GM12878 (cell line): ENCODE results near the gene RPS23. TPM values are rescaled to one million over a fixed set of nuclear protein-coding genes. Genes with fewer than 3 reads are reported as not detected.

Source experiments
- ATAC-seq: fragments of 200-7000 bp; cut with Tn5 transposase; 3 replicates; pipeline ENCODE4 v1.9.1; 2020; ENCODE audit warnings: mild to moderate bottlenecking, moderate library complexity
- BruUV-seq: library from RNA; stranded (reverse); fragments of 400-500 nt; replicated peaks from 2 replicates; lab custom pipeline; 2021; lab: Mats Ljungman, UMichigan
- CTCF ChIA-PET: fragments of 300-600 bp; sonication (Branson Sonifier 250); formaldehyde crosslinking; extraction: SDS; loops from one replicate; lab custom pipeline; 2021; ENCODE audit warnings: inconsistent platforms; lab: Yijun Ruan, JAX
- POLR2A ChIA-PET: fragments of 350-600 bp; formaldehyde crosslinking; extraction: SDS; loops from one replicate; lab custom pipeline; 2021; ENCODE audit warnings: inconsistent platforms; lab: Charles Lee
- RAD21 ChIA-PET: fragments of 300-600 bp; sonication (Branson Sonifier 250); formaldehyde crosslinking; loops from one replicate; lab custom pipeline; 2023; ENCODE audit warnings: antibody characterized with exemption; ENCODE audit not compliant: unreplicated experiment; lab: Charles Lee
- SMC1A ChIA-PET: fragments of 300-600 bp; sonication (Branson Sonifier 250); formaldehyde crosslinking; loops from one replicate; lab custom pipeline; 2023; ENCODE audit not compliant: unreplicated experiment, uncharacterized antibody; lab: Charles Lee
- DNase-seq: peaks from one replicate; pipeline ENCODE4 v3.0.0-alpha.2; 2011; ENCODE audit warnings: low read depth, low spot score
- FAIRE-seq: peaks from 3 replicates; lab custom pipeline; 2011; peaks lifted over from hg19 to GRCh38; lab: Jason Lieb, UNC
- H2AFZ ChIP-seq: 2 replicates; pipeline ENCODE4 v1.6.0; 2011; ENCODE audit warnings: low read depth, low read length, control low read depth; ENCODE audit not compliant: control insufficient read depth
- H3K27ac ChIP-seq: 2 replicates; pipeline ENCODE4 v1.5.1; 2011; ENCODE audit warnings: control low read depth; ENCODE audit not compliant: control insufficient read depth, insufficient read depth
- H3K27me3 ChIP-seq, 2 experiments: replicated peaks in 1 of 2; 2 replicates each; pipeline versions ENCODE4 v1.6.0 to v1.6.1; 2011; ENCODE audit warnings: low read length in 1 of 2; ENCODE audit not compliant: control insufficient read depth in 2 of 2, insufficient read depth in 2 of 2
- H3K36me3 ChIP-seq, 2 experiments: 2 replicates each; pipeline ENCODE4 v1.5.1; 2011; ENCODE audit warnings: low read length in 1 of 2; ENCODE audit not compliant: control insufficient read depth in 2 of 2, insufficient read depth in 2 of 2
- H3K4me1 ChIP-seq: 2 replicates; pipeline ENCODE4 v1.6.1; 2011; ENCODE audit warnings: mild to moderate bottlenecking, low read length, moderate library complexity, mixed read lengths; ENCODE audit not compliant: control insufficient read depth, insufficient read depth
- H3K4me2 ChIP-seq: 2 replicates; pipeline ENCODE4 v1.6.0; 2011; ENCODE audit warnings: control low read depth; ENCODE audit not compliant: control insufficient read depth, insufficient read depth
- H3K4me3 ChIP-seq: fragments of 200-600 bp; sonication (generic); 2 replicates; pipeline ENCODE4 v1.5.1; 2016
- H3K79me2 ChIP-seq: 2 replicates; pipeline ENCODE4 v1.6.0; 2011; ENCODE audit warnings: low read length; ENCODE audit not compliant: control insufficient read depth, insufficient read depth
- H3K9ac ChIP-seq: 2 replicates; pipeline ENCODE4 v1.8.0; 2011; ENCODE audit warnings: low read length, control low read depth, mixed read lengths; ENCODE audit not compliant: control insufficient read depth, insufficient read depth
- H3K9me3 ChIP-seq: replicated peaks from 3 replicates; pipeline ENCODE4 v1.5.1; 2011; ENCODE audit warnings: mild to moderate bottlenecking, low read length; ENCODE audit not compliant: control insufficient read depth, insufficient read depth
- H4K20me1 ChIP-seq: 2 replicates; pipeline ENCODE4 v1.6.0; 2011; ENCODE audit not compliant: control insufficient read depth, insufficient read depth
- ATF7 ChIP-seq: fragments of 450-650 bp; IDR thresholded peaks from 2 replicates; pipeline ENCODE4 v1.6.1; 2016; ENCODE audit warnings: low read depth, mild to moderate bottlenecking
- GABPA ChIP-seq: IDR thresholded peaks from 2 replicates; pipeline ENCODE4 v1.6.1; 2014; ENCODE audit warnings: antibody characterized with exemption, low read depth, mild to moderate bottlenecking, inconsistent platforms
- HDAC2 ChIP-seq: fragments of 200-600 bp; sonication (generic); IDR thresholded peaks from 2 replicates; pipeline ENCODE4 v1.6.1; 2017
- JUND ChIP-seq: IDR thresholded peaks from 2 replicates; pipeline ENCODE4 v1.6.1; 2012; ENCODE audit warnings: low read depth, mild to moderate bottlenecking, low read length, improper control_type of control experiment, moderate library complexity
- KLF5 ChIP-seq: fragments of 450-650 bp; IDR thresholded peaks from 2 replicates; pipeline ENCODE4 v1.6.1; 2014; ENCODE audit warnings: mild to moderate bottlenecking; ENCODE audit not compliant: partially characterized antibody
- LARP7 ChIP-seq: fragments of 450-650 bp; IDR thresholded peaks from 2 replicates; pipeline ENCODE4 v1.6.1; 2017; ENCODE audit warnings: mild to moderate bottlenecking
- MLLT1 ChIP-seq: fragments of 450-650 bp; IDR thresholded peaks from 2 replicates; pipeline ENCODE4 v1.6.1; 2016; ENCODE audit warnings: mild to moderate bottlenecking
- POLR2AphosphoS2 ChIP-seq: IDR thresholded peaks from 2 replicates; pipeline ENCODE4 v1.6.1; 2011; ENCODE audit warnings: low read depth, mild to moderate bottlenecking, low read length, improper control_type of control experiment, moderate library complexity
- RAD21 ChIP-seq: IDR thresholded peaks from 2 replicates; pipeline ENCODE4 v1.6.1; 2011; ENCODE audit warnings: mild to moderate bottlenecking, low read depth, low read length, moderate library complexity; ENCODE audit not compliant: insufficient read depth
- RCOR1 ChIP-seq: conservative IDR thresholded peaks from 2 replicates; pipeline ENCODE4 v1.6.1; 2012; ENCODE audit warnings: low read depth, low read length, improper control_type of control experiment
- SMC3 ChIP-seq: IDR thresholded peaks from 2 replicates; pipeline ENCODE4 v1.6.1; 2011; ENCODE audit warnings: low read length, improper control_type of control experiment, borderline replicate concordance
- ZNF217 ChIP-seq: fragments of 450-650 bp; IDR thresholded peaks from 2 replicates; pipeline ENCODE4 v1.6.1; 2017; ENCODE audit warnings: antibody characterized with exemption, mild to moderate bottlenecking
- ZNF274 ChIP-seq: IDR thresholded peaks from one replicate; pipeline ENCODE4 v1.8.0; 2011; ENCODE audit not compliant: insufficient read length, insufficient read depth
- ZNF592 ChIP-seq: fragments of 450-650 bp; IDR thresholded peaks from 2 replicates; pipeline ENCODE4 v1.6.1; 2017; ENCODE audit warnings: mild to moderate bottlenecking, moderate library complexity
- WGBS: methylation state at CpG from one replicate; pipeline ENCODE4 v1.1.6; 2016; ENCODE audit warnings: low lambda C conversion rate; ENCODE audit not compliant: insufficient replicate concordance, insufficient coverage; ENCODE audit errors: missing lambda C conversion rate; 5-methylcytosine and 5-hydroxymethylcytosine counted together
- in situ Hi-C: fragments of 300-500 bp; cut with MboI; formaldehyde crosslinking; loops from 9 replicates; pipeline ENCODE4 v1.14.3; 2018; ENCODE audit warnings: mixed read lengths
- intact Hi-C: fragments of 100-400 bp; cut with micrococcal nuclease; formaldehyde crosslinking; loops from one replicate; pipeline ENCODE4 v1.14.2; 2022; ENCODE audit not compliant: unreplicated experiment
- polyA plus RNA-seq, 11 experiments: library from polyadenylated mRNA; depleted of rRNA in 4 of 11; unstranded in 6 of 11; stranded (reverse) in 5 of 11; fragments of >200 nt; fragmentation: Nextera tagmentation in 4 of 11; fragmentation: Illumina TruSeq in 1 of 11; extraction: Ambion mirVana in 4 of 11; extraction: Trizol in 1 of 11; gene quantifications; 1 replicate in 1 of 11; 2 replicates in 10 of 11; pipeline versions ENCODE4 v1.2.1 to v1.2.3, GENCODE V29; 2011 to 2016; ENCODE audit warnings: inconsistent platforms in 2 of 11, missing spikeins in 2 of 11, low read depth in 1 of 11
- total RNA-seq, 4 experiments: library from RNA; depleted of rRNA in 3 of 4; stranded (reverse); fragments of >200 nt in 3 of 4; fragmentation: Illumina TruSeq in 1 of 4; extraction: Trizol in 1 of 4; gene quantifications; 2 replicates each; pipeline versions ENCODE4 v1.2.1 to v1.2.3, GENCODE V29; 2013 to 2021

Gene RPS23
- total and polyA plus RNA-seq, 10 of the 15 experiments (the other 5 are each of a cell fraction or from before 2014, with no cell fraction given) = 2,489 to 8,145 (median 5,256) TPM

GRCh38 chr5:82290908-82291307, 12.8 kb upstream of the RPS23 start:
- RAD21 ChIA-PET = no interaction called here

More at GRCh38 chr5:82290908-82291307, 12.8 kb upstream of the RPS23 start:
- intact Hi-C loops = no loop called here
- SMC1A ChIA-PET = no interaction called here
- ATAC-seq = no peak
- Histone ChIP-seq H3K27me3 (no peaks in the 10 kb centered on the region), H2AFZ (no peak overlapping the region), H3K9me3 (no peaks in the 10 kb centered on the region), H3K4me2 (no peak overlapping the region), H3K36me3 (no peaks in the 10 kb centered on the region), H3K27ac (no peak overlapping the region), H4K20me1 (no peaks in the 10 kb centered on the region), H3K4me1 (no peaks in the 10 kb centered on the region), H3K9ac (no peak overlapping the region), H3K79me2 (no peaks in the 10 kb centered on the region), H3K4me3 (no peak overlapping the region)
- TF ChIP-seq ATF7 (no peak), ZNF274 (no peak), MLLT1 (no peak), JUND (no peak), SMC3 (no peak), POLR2AphosphoS2 (no peak), LARP7 (no peak), HDAC2 (no peak), RCOR1 (no peak), ZNF592 (no peak), ZNF217 (no peak), RAD21 (no peak), KLF5 (no peak), GABPA (no peak)
- 78% methylated on average over 6 of the region's 6 CpGs for WGBS
- in situ Hi-C loops = no loop called here
- FAIRE-seq = no peak
- CTCF ChIA-PET = no interaction called here
- no peak for DNase-seq
- POLR2A ChIA-PET = interaction anchor here (1.3 kb wide), 1 partner anchor 12 kb away, joined by 4 read pairs; the partner anchor contains the start of gene RPS23
- no TSS peak for BruUV-seq
